ENCODE results near the gene GPR153.
A peak's percentile ranks its signal among the peaks of the same experiment; 100 is the strongest.

Gene GPR153

GRCh38 chr1:6247651-6248050, 13.2 kb downstream of the GPR153 start:
- no peak for DNase-seq

DNA sequence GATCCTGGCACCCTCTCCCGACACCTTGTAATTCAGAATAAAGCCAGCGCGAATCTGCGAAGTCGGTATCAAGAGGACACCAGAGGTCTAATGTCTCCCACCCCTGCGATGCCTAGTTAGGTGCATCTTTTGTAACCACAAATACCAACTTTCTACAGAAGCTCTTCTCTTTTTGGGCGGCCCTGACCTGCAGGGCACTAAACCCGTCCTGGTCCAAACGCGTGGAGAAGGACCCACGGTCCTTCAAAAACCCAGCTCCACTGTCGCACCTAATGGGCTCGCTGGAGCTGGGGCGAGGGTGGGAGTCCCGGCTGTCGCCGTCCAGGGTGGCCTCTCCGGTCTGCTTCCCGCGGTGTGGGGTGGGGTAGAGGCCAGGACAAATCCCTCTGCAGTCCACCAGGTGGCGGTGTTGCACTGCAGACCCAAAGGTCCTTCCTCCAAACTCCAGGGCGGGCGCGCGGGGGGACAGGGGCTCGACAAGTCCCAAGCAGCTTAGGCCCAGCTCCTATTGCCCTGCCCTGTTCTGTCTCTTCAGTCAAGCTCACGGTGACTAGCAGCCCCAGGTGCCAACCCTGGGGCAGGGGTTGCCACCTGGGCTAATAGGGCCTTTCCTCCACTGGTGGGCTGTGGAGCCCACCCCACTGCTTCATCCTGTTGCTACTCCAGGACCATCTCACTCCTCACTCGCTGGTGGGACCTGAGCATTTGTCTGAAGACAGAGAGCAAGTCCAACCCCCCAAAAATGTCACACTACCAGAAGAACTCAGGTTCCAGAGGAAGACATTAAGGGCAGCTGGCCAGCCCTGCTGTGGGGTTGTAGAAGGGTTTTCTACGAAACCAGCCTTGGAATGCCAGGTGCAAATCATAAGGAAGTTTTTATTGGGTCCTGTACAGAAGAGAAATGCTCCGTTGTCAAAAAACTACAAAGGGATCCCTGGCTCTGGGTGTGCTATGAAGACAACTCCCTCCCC, 14.1 kb downstream of the GPR153 start:
- peak; percentile 57 to 75 (median 71) for DNase-seq

DNA sequence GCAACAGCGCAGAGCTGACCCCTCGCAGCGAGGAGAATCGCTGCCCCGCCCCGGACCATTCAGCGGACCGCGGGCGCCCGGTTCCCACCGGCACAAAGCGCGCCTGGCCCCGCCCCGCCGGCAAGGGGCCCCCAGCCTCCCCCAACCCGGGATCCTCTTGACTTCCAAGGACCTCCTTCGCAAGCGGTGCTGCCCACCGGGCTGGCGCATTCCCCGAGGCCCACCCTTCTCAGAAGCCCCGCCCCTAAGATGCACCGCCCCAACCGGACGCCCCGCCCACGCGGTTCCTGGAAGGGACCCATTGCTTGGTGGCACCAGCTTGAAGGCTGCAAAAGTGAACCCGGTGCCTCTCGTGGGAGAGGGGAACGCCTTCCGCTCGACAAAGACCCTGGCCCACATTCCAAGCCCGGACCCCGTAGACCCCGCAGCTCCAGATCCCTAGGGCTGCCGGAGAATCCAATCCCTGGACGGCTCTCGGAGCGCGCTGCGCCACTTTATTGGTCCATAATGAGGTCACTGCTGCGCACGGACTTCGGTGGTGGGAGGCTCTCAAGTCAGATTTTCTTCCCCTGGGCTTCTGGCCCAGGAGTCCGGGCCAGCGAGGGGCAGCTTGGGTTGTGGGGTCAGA, 14.9 kb downstream of the GPR153 start:
- peak in 4 of 5 experiments; percentile 21 to 37 (median 29) for DNase-seq

DNA sequence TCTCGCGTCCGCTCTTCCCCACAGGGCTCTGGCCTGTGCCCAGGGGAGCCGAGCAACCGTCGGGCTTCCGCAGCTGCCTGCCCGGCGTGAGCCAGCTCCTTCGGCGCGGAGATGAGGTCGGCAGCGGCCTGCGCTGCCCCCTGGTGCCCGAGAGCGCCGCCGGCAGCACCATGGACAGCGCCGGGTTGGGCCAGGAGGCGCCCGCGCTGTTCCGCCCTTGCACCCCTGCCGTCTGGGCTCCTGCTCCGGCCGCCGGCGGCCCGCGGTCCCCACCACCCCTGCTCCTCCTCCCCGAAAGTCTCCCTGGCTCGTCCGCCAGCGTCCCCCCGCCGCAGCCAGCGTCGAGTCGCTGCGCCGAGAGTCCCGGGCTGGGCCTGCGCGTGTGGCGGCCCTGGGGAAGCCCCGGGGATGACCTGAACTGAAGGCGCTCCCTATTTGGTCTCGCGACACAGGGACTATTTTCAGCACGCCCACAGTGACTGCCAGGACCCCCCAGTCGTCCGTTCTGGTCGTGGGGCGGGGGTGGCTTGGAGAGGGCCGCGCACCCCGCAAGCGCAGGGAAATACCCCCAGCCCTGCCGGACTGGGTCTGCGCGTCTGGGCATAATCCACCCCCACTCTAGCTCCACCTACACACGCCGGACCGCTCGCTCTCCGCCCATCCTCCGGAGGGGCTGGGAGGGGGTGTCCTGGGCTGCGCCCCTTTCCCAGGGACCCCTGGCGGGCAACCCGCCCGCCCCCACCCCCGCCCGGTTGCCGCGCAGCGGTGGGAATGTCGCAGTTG, 15.6 kb downstream of the GPR153 start:
- DNase-seq: peak; percentile 61 to 79 (median 72)

DNA sequence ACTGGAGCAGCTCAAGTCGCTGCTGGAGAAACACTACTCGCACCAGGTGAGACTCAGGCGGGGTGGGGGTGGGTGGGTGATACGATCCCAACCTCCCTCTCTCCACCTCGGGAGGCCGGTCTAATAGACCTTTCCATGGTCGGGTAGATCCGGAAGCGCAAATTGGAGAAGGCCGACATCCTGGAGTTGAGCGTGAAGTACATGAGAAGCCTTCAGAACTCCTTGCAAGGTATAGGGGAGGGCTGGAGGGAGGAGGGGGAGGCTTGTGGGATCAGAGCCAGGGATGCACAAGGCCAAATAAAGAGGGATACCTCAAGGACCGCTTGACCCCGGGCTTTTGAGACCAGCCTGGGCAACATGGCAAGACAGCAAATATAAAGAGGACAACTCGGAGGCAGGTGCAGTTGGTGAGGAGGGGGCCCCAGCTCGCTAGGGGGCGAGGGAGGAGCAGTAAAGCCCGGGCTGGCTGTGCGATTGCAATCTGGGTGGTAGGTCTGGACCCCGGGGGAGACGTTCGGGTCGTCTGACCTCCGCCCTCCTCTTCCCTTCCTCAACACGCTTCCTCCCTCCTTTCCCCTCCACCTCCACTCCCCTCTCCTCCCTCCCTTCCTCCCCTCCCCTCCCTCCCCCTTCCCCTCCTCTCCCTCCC, 16.4 kb downstream of the GPR153 start:
- DNase-seq: no peak

- no peak for DNase-seq
Observed at GRCh38 chr1:6243993-6244392, 16.9 kb downstream of the GPR153 start, which contains the start of gene HES3. TSS of gene HES3 (plus strand) at chr1:6244179. CDS start at chr1:6244366, 187 bp downstream.

- no peak for DNase-seq
Observed at GRCh38 chr1:6243053-6243834, 17.7 kb downstream of the GPR153 start.

DNA sequence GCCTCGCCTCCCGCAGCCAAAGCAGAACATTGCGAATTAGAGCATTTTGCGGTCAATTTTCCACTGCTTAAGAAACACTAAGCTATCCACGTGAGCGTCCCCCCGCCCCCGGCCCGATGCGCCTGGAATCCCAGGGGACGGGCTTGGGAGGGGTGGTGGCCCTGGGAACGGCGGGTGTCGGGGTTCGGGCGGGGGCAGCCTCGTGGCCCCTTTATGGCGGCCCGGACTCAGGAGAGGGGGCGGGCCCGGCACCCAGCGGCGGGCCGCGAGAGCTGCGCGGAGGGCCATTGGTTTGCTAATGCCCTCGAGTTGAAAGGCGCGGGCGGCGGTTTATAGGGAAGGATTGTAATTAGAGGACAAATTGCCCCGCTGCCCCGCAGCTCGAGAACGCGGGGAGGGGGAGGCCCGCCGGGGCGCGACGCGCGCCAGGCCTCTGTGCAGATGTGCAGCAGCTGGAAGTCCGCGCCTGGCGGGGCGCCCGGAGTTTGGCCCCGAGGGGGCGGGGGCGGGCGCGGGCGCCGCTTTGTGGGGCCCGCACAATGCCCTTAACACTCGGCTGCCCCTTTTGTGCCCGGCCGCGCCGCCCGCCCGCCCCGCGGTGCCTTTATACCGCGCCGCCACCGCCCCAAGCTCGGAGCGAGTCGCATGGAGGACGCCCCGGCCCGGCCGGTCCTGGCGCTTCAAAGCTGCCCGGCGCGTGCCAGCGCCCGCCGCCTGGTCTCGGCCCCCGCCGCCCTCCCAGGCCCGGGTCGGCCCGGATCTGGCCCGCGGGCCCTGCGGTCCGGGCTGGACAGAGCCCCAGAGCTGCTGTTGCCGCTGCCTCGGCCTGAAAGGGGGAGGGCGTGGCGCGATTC, 18.8 kb downstream of the GPR153 start:
- DNase-seq: no peak

- no peak for DNase-seq
Observed at GRCh38 chr1:6241107-6241886, 19.6 kb downstream of the GPR153 start.

- no peak for DNase-seq
Observed at GRCh38 chr1:6239950-6240768, 20.7 kb downstream of the GPR153 start.

DNA sequence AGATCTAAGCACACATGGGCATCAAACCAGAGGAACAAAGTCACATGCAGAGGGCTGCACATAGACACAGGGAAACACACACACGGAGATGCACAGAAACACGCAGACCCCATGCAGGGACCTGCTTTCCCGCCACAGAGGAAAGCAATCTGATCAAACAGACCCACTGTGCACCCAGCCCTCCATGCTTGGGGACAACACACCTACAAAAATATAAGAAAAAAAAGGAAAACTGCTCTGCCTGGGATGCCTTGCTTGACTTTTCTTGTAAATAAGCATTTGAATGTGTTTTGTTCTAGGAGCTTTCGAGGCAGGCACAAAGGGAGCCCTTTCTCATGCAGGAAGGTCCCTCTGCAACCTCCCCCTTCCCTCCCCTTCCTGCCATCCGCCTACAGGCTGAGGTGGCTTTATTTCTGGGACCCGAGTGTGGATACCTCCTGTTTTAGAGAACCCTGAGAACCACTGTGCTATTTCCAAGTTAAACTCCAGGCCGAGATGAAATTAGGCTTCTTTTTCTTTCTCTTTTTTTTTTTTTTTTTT, 21.6 kb downstream of the GPR153 start:
- DNase-seq: no peak

GRCh38 chr1:6237093-6237492, 23.8 kb downstream of the GPR153 start:
- no peak for DNase-seq

DNA sequence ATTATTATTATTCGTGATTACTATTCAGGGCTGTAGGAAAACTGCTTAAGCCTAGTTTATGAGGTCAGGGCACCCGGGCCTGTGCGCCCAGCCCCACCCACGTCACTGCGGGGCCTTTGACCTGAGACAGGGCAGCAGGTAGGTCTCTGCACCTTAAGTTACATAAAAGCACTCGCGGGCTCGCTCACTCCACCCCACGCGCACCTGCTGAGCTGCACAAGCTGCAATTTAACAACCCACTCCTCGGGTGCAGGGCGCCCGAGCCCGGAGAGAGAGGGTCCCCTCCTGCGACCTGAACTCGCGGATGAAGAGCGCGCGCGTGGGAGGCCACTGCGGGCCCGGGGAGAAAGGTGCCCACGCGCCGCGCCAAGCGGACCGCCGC, 25.6 kb downstream of the GPR153 start:
- DNase-seq: peak in 1 of 5 experiments; percentile 24

GRCh38 chr1:6234502-6235295, 26.2 kb downstream of the GPR153 start:
- no peak for DNase-seq

DNA sequence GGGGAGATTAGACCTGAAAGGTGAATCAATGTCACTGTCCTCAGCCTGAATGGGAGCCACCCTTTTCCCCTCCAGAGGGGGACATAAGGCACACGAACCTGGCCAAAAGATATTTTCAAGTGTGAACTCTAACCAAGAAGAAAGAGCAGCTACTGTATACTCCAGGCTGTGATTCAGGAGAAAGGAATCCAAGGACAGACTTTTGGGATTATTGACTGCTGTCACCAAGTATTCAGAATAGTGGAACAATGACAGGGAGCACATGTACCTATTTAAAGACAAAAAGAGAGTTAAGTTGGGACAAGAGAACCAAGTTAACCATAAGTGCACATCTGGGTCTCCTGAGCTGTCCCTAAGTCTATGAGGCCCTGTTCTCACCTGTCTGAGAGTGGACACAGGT, 27.5 kb downstream of the GPR153 start:
- no peak for DNase-seq

DNA sequence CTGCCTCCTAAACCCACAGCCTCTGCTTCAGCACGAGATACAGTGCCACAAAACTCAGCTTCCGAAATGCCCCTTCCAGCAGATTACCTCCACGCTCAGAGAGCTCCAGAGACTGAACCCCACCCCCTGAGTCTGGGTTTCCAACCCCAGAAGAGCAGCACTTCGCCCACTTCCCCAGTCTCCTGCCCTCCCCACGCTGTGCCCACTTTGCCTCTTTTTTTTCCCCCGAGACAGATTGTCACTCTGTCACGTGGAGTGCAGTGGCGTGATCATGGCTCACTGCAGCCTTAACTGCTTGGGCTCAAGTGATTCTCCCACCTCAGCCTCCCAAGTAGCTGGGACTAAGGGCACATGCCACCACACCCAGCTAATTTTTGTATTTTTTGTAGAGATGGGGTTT, 35.2 kb downstream of the GPR153 start:
- no peak for DNase-seq

DNA sequence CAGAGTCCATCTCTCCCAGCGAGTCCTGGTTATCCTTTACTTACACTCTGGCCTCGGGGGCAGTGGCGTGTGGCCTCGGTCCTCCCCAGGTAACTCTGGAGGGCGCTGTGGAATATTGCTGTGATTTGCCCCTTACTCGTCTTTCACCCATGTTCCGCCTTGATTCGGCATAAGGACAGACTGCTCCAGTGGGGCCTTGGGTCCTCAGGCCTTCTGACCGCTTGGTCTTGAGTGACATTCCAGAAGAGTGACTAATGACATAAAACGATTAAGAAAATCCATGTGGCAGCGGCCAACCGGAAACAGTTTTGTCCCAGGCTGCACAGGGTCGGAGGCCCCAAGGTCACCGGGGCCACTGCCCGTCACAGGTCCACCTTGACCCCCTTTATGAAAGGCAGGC, 36.2 kb downstream of the GPR153 start:
- DNase-seq: no peak

DNA sequence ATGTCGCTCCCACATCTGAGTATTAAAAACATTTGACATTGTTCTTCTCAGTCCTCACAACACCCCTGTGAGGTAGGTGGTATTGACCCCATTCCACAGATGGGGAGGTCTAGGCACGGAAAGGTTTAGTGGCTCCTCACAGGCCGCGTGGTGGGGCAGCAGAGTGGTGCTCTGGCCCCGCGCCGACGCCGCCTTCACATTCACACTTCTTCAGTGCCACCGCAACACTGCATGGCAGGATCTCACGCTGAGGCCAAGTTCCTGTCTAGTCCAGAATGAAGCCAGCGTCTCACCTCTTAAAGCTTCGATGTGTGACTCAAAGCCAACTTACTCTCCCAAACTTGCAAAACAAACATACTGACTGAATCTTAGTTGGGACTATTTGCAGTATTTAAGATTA, 37.3 kb downstream of the GPR153 start:
- no peak for DNase-seq

All from T-helper 2 cell (primary cell).